K562 (cell line): ENCODE data around the gene ECD. TPM values are rescaled to one million over a fixed set of nuclear protein-coding genes. Genes with fewer than 3 reads are reported as not detected.

Source experiments
- ATAC-seq: fragments of 200-7000 bp; cut with Tn5 transposase; 3 replicates; pipeline ENCODE4 v1.9.1; 2020; ENCODE audit warnings: moderate library complexity
- BruUV-seq: library from RNA; stranded (reverse); fragments of 400-500 nt; replicated peaks from 2 replicates; lab custom pipeline; 2021; lab: Mats Ljungman, UMichigan
- CTCF ChIA-PET: fragments of 300-600 bp; formaldehyde crosslinking; extraction: SDS; loops from one replicate; lab custom pipeline; 2021; ENCODE audit warnings: low intra/inter-chr PET ratio; lab: Yijun Ruan, JAX
- POLR2A ChIA-PET: fragments of 300-600, 350-650 bp; sonication (Branson Sonifier 250); formaldehyde crosslinking; extraction: SDS; loops from one replicate; lab custom pipeline; 2021; ENCODE audit warnings: antibody characterized with exemption, inconsistent platforms; lab: Yijun Ruan, JAX
- DNase-seq, 4 experiments: peaks; one replicate each; pipeline versions ENCODE4 v3.0.0 to v3.0.0-alpha.2; 2011 to 2018; ENCODE audit warnings: low spot score in 3 of 4, mixed read lengths in 3 of 4; ENCODE audit errors: extremely low read depth in 1 of 4
- FAIRE-seq: peaks from 2 replicates; lab custom pipeline; 2011; peaks lifted over from hg19 to GRCh38; lab: Jason Lieb, UNC
- H2AFZ ChIP-seq: 2 replicates; pipeline ENCODE4 v1.6.0; 2011; ENCODE audit warnings: low read depth, low read length, control low read depth, inconsistent platforms
- H3K27ac ChIP-seq: fragments of 200-600 bp; 3 replicates; pipeline ENCODE4 v1.8.0; 2011; ENCODE audit warnings: low read depth, mild to moderate bottlenecking, control low read depth, inconsistent platforms, low read length, moderate library complexity, mixed read lengths; ENCODE audit errors: extremely low read depth
- H3K27me3 ChIP-seq, 2 experiments: fragments of 300-600 bp in 1 of 2; 2 replicates in 1 of 2; 3 replicates in 1 of 2; pipeline versions ENCODE4 v1.6.0 to v1.8.0; 2011; ENCODE audit warnings: inconsistent platforms in 2 of 2, low read length in 2 of 2, mild to moderate bottlenecking in 1 of 2, mixed read lengths in 1 of 2, moderate library complexity in 1 of 2; ENCODE audit not compliant: control insufficient read depth in 2 of 2, insufficient read depth in 2 of 2
- H3K36me3 ChIP-seq: fragments of 300-600 bp; 3 replicates; pipeline ENCODE4 v1.8.0; 2011; ENCODE audit warnings: mild to moderate bottlenecking, low read length, inconsistent platforms; ENCODE audit not compliant: control insufficient read depth, insufficient read depth
- H3K4me1 ChIP-seq, 2 experiments: fragments of 200-600 bp in 1 of 2; replicated peaks in 1 of 2; 2 replicates in 1 of 2; 3 replicates in 1 of 2; pipeline versions ENCODE4 v1.5.1 to v1.8.0; 2011; ENCODE audit warnings: inconsistent platforms in 2 of 2, low read length in 2 of 2, mild to moderate bottlenecking in 1 of 2, mixed read lengths in 1 of 2, moderate library complexity in 1 of 2; ENCODE audit not compliant: control insufficient read depth in 2 of 2, insufficient read depth in 2 of 2
- H3K4me2 ChIP-seq: 2 replicates; pipeline ENCODE4 v1.6.1; 2011; ENCODE audit warnings: low read length, control low read depth, inconsistent platforms, mixed read lengths; ENCODE audit not compliant: insufficient read depth
- H3K4me3 ChIP-seq: fragments of 200-600 bp; sonication (generic), shearing (Covaris generic); 2 replicates; pipeline ENCODE4 v1.5.1; 2016; ENCODE audit warnings: control low read depth, inconsistent platforms
- H3K79me2 ChIP-seq: fragments of 200-600 bp; 3 replicates; pipeline ENCODE4 v1.8.0; 2011; ENCODE audit warnings: low read length, inconsistent platforms; ENCODE audit not compliant: control insufficient read depth, insufficient read depth
- H3K9ac ChIP-seq, 2 experiments: 2 replicates each; pipeline versions ENCODE4 v1.6.0 to v1.6.1; 2011; ENCODE audit warnings: low read depth in 2 of 2, low read length in 2 of 2, control low read depth in 1 of 2, inconsistent platforms in 1 of 2, mild to moderate bottlenecking in 1 of 2, mixed read lengths in 1 of 2; ENCODE audit not compliant: insufficient read depth in 1 of 2
- H3K9me1 ChIP-seq: one replicate; pipeline ENCODE4 v1.6.0; 2011; ENCODE audit warnings: inconsistent platforms, mild to moderate bottlenecking, low read length, moderate library complexity; ENCODE audit not compliant: control insufficient read depth, insufficient read depth
- H3K9me3 ChIP-seq: replicated peaks from 2 replicates; pipeline ENCODE4 v1.5.1; 2011; ENCODE audit warnings: low read depth, low read length, inconsistent platforms; ENCODE audit not compliant: control insufficient read depth, insufficient read depth
- H4K20me1 ChIP-seq: replicated peaks from 2 replicates; pipeline ENCODE4 v1.6.1; 2011; ENCODE audit warnings: low read length, inconsistent platforms, mixed read lengths; ENCODE audit not compliant: control insufficient read depth, insufficient read depth
- CBX1 ChIP-seq: sonication (generic); IDR thresholded peaks from 2 replicates; pipeline ENCODE4 v1.6.1; 2016; ENCODE audit warnings: antibody characterized with exemption, low read depth, mild to moderate bottlenecking
- CCAR2 ChIP-seq: fragments of 200-400 bp; formaldehyde crosslinking; IDR thresholded peaks from 2 replicates; pipeline ENCODE4 v1.6.1; 2017; ENCODE audit warnings: mild to moderate bottlenecking, low read depth, low read length
- SMAD2 ChIP-seq: fragments of 150-350 bp; IDR thresholded peaks from 2 replicates; pipeline ENCODE4 v1.6.1; 2014; ENCODE audit warnings: low read depth, mild to moderate bottlenecking, low read length
- TEAD2 ChIP-seq: fragments of 450-650 bp; IDR thresholded peaks from 2 replicates; pipeline ENCODE4 v1.6.1; 2016; ENCODE audit warnings: missing genetic modification characterization, control low read depth, missing compliant biosample characterization
- XRCC3 ChIP-seq: fragments of 450-650 bp; IDR thresholded peaks from 2 replicates; pipeline ENCODE4 v1.6.1; 2017; ENCODE audit warnings: mild to moderate bottlenecking, moderate library complexity
- ZNF197 ChIP-seq: fragments of 200-800 bp; sonication (Bioruptor generic); IDR thresholded peaks from 2 replicates; pipeline ENCODE4 v1.6.1; 2016; ENCODE audit warnings: low read depth, missing genetic modification characterization, missing compliant biosample characterization
- ZSCAN29 ChIP-seq: fragments of 450-650 bp; IDR thresholded peaks from 2 replicates; pipeline ENCODE4 v1.6.1; 2017
- WGBS: fragments of 100-300 bp; shearing (Covaris generic); methylation state at CpG from one replicate; pipeline ENCODE4 v1.1.6; 2016; ENCODE audit warnings: low coverage, mixed read lengths; ENCODE audit not compliant: insufficient coverage; ENCODE audit errors: missing lambda C conversion rate; 5-methylcytosine and 5-hydroxymethylcytosine counted together
- in situ Hi-C: fragments of 300-500 bp; cut with MboI; formaldehyde crosslinking; loops from 4 replicates; pipeline ENCODE4 v1.15.0; 2018; ENCODE audit warnings: inconsistent platforms, mixed read lengths
- intact Hi-C: fragments of 100-400 bp; cut with micrococcal nuclease; formaldehyde crosslinking; loops from 2 replicates; pipeline ENCODE4 v1.14.2; 2022
- polyA plus RNA-seq, 8 experiments: library from polyadenylated mRNA; depleted of rRNA in 4 of 8; stranded (reverse) in 5 of 8; unstranded in 3 of 8; fragments of >200 nt; fragmentation: Nextera tagmentation in 2 of 8; fragmentation: Illumina TruSeq in 1 of 8; extraction: Ambion mirVana in 2 of 8; extraction: Trizol in 1 of 8; gene quantifications; 2 replicates each; pipeline versions ENCODE4 v1.2.1 to v1.2.3, GENCODE V29; 2011 to 2014; ENCODE audit warnings: inconsistent platforms in 1 of 8, missing spikeins in 1 of 8
- total RNA-seq, 7 experiments: library from RNA; depleted of rRNA in 6 of 7; stranded (reverse); fragments of >200 nt in 6 of 7; fragmentation: Illumina TruSeq in 2 of 7; extraction: Trizol in 2 of 7; gene quantifications; 2 replicates each; pipeline versions ENCODE4 v1.2.1 to v1.2.3, GENCODE V29; 2011 to 2021; ENCODE audit warnings: low replicate concordance in 1 of 7
- TF ChIP-seq, protein P1 (sequence below): sonication (generic); formaldehyde crosslinking; IDR thresholded peaks from 2 replicates; pipeline ENCODE4 v1.8.1; 2022; ENCODE audit warnings: missing genetic modification reagents
- TF ChIP-seq, protein P2 (sequence below): fragments of 250-450 bp; sonication (Bioruptor Pico); IDR thresholded peaks from 2 replicates; pipeline ENCODE4 v1.8.0; 2022; ENCODE audit warnings: moderate library complexity, mild to moderate bottlenecking, inconsistent platforms
- TF ChIP-seq, protein P3 (sequence below): fragments of 200-600 bp; sonication (generic); IDR thresholded peaks from one replicate; pipeline ENCODE4 v1.6.1; 2012; ENCODE audit warnings: mild to moderate bottlenecking, low read depth, low read length, inconsistent platforms

ECD gene
- total and polyA plus RNA-seq, 9 of the 15 experiments (the other 6 are each of a cell fraction or from before 2014, with no cell fraction given), result 33.5 to 79.9 (median 53.2) TPM

DNA sequence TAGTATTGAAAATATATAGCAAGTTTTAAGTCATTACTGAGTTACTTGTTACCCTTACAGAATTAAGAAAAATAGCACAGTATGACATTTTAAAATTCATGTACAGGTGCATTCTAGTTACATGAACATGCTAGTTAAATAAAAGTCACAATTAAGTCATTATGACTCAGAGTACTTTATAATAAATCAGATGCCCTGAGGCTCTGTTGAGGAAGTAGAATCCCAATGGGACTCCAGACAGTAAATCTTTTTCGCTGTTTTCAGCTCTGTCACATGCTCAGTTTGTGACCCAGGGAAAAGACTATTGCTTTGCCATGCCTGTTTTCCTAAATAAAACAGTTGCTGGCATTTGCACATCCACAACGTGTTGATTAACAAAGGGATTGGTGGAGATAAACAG, 36.5 kb downstream of the ECD start:
- no TSS peak for BruUV-seq
- POLR2A ChIA-PET, result interaction anchor here (0.6 to 1.0 kb wide), 2 partner anchors 14 to 18 kb away, joined by 3 to 6 read pairs; no protein-coding TSS in a partner anchor
- no peak for FAIRE-seq
- TF ChIP-seq ZNF197 (CRISPR knock-in tag), result no peak
- TF ChIP-seq ZSCAN29, result no peak
- no peak for TF ChIP-seq SMAD2
- TF ChIP-seq, protein P1, sequence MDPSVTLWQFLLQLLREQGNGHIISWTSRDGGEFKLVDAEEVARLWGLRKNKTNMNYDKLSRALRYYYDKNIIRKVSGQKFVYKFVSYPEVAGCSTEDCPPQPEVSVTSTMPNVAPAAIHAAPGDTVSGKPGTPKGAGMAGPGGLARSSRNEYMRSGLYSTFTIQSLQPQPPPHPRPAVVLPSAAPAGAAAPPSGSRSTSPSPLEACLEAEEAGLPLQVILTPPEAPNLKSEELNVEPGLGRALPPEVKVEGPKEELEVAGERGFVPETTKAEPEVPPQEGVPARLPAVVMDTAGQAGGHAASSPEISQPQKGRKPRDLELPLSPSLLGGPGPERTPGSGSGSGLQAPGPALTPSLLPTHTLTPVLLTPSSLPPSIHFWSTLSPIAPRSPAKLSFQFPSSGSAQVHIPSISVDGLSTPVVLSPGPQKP (CRISPR knock-in tag), result no peak
- TF ChIP-seq TEAD2 (tag), result no peak
- TF ChIP-seq, protein P2, sequence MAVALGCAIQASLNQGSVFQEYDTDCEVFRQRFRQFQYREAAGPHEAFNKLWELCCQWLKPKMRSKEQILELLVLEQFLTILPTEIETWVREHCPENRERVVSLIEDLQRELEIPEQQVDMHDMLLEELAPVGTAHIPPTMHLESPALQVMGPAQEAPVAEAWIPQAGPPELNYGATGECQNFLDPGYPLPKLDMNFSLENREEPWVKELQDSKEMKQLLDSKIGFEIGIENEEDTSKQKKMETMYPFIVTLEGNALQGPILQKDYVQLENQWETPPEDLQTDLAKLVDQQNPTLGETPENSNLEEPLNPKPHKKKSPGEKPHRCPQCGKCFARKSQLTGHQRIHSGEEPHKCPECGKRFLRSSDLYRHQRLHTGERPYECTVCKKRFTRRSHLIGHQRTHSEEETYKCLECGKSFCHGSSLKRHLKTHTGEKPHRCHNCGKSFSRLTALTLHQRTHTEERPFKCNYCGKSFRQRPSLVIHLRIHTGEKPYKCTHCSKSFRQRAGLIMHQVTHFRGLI, result no peak
- TF ChIP-seq, protein P3, sequence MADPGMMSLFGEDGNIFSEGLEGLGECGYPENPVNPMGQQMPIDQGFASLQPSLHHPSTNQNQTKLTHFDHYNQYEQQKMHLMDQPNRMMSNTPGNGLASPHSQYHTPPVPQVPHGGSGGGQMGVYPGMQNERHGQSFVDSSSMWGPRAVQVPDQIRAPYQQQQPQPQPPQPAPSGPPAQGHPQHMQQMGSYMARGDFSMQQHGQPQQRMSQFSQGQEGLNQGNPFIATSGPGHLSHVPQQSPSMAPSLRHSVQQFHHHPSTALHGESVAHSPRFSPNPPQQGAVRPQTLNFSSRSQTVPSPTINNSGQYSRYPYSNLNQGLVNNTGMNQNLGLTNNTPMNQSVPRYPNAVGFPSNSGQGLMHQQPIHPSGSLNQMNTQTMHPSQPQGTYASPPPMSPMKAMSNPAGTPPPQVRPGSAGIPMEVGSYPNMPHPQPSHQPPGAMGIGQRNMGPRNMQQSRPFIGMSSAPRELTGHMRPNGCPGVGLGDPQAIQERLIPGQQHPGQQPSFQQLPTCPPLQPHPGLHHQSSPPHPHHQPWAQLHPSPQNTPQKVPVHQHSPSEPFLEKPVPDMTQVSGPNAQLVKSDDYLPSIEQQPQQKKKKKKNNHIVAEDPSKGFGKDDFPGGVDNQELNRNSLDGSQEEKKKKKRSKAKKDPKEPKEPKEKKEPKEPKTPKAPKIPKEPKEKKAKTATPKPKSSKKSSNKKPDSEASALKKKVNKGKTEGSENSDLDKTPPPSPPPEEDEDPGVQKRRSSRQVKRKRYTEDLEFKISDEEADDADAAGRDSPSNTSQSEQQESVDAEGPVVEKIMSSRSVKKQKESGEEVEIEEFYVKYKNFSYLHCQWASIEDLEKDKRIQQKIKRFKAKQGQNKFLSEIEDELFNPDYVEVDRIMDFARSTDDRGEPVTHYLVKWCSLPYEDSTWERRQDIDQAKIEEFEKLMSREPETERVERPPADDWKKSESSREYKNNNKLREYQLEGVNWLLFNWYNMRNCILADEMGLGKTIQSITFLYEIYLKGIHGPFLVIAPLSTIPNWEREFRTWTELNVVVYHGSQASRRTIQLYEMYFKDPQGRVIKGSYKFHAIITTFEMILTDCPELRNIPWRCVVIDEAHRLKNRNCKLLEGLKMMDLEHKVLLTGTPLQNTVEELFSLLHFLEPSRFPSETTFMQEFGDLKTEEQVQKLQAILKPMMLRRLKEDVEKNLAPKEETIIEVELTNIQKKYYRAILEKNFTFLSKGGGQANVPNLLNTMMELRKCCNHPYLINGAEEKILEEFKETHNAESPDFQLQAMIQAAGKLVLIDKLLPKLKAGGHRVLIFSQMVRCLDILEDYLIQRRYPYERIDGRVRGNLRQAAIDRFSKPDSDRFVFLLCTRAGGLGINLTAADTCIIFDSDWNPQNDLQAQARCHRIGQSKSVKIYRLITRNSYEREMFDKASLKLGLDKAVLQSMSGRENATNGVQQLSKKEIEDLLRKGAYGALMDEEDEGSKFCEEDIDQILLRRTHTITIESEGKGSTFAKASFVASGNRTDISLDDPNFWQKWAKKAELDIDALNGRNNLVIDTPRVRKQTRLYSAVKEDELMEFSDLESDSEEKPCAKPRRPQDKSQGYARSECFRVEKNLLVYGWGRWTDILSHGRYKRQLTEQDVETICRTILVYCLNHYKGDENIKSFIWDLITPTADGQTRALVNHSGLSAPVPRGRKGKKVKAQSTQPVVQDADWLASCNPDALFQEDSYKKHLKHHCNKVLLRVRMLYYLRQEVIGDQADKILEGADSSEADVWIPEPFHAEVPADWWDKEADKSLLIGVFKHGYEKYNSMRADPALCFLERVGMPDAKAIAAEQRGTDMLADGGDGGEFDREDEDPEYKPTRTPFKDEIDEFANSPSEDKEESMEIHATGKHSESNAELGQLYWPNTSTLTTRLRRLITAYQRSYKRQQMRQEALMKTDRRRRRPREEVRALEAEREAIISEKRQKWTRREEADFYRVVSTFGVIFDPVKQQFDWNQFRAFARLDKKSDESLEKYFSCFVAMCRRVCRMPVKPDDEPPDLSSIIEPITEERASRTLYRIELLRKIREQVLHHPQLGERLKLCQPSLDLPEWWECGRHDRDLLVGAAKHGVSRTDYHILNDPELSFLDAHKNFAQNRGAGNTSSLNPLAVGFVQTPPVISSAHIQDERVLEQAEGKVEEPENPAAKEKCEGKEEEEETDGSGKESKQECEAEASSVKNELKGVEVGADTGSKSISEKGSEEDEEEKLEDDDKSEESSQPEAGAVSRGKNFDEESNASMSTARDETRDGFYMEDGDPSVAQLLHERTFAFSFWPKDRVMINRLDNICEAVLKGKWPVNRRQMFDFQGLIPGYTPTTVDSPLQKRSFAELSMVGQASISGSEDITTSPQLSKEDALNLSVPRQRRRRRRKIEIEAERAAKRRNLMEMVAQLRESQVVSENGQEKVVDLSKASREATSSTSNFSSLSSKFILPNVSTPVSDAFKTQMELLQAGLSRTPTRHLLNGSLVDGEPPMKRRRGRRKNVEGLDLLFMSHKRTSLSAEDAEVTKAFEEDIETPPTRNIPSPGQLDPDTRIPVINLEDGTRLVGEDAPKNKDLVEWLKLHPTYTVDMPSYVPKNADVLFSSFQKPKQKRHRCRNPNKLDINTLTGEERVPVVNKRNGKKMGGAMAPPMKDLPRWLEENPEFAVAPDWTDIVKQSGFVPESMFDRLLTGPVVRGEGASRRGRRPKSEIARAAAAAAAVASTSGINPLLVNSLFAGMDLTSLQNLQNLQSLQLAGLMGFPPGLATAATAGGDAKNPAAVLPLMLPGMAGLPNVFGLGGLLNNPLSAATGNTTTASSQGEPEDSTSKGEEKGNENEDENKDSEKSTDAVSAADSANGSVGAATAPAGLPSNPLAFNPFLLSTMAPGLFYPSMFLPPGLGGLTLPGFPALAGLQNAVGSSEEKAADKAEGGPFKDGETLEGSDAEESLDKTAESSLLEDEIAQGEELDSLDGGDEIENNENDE, result no peak
- no peak for TF ChIP-seq CCAR2
- no peak for TF ChIP-seq XRCC3
- no peak for TF ChIP-seq CBX1

More for the DNA sequence above, 36.5 kb downstream of the ECD start:
- in situ Hi-C loops, result no loop called here
- no peak for ATAC-seq
- DNase-seq, result no peak
- no peaks in the 10 kb centered on the region for H3K9me1 ChIP-seq
- no peak overlapping the region for H3K4me3 ChIP-seq
- H3K9me3 ChIP-seq, result no peaks in the 10 kb centered on the region
- H3K79me2 ChIP-seq, result no peaks in the 10 kb centered on the region; the same call in 2 of the 3 replicates
- CTCF ChIA-PET, result no interaction called here
- intact Hi-C loops, result no loop called here
- H3K4me2 ChIP-seq, result no peak overlapping the region
- peaks cover 74% of the 10 kb centered on the region for H3K36me3 ChIP-seq
- no peaks in the 10 kb centered on the region for H3K27me3 ChIP-seq
- H3K27ac ChIP-seq, result no peak overlapping the region
- H3K9ac ChIP-seq, result no peak overlapping the region
- no peak overlapping the region for H2AFZ ChIP-seq
- WGBS, result 55% methylated on average over 2 of the region's 2 CpGs
- no peaks in the 10 kb centered on the region for H3K4me1 ChIP-seq
- no peaks in the 10 kb centered on the region for H4K20me1 ChIP-seq
